H9 (cell line): ENCODE data around the gene NSUN7. TPM values are rescaled to one million over a fixed set of nuclear protein-coding genes. Genes with fewer than 3 reads are reported as not detected.
A peak's percentile ranks its signal among the peaks of the same experiment; 100 is the strongest.

ENCODE experiments used
- DNase-seq: peaks from one replicate; pipeline ENCODE4 v3.0.0-alpha.2; 2017
- H2AFZ ChIP-seq: one replicate; pipeline ENCODE4 v1.6.1; 2013; ENCODE audit warnings: mild to moderate bottlenecking, low read length, control low read depth, moderate library complexity
- H2AK5ac ChIP-seq: 2 replicates; pipeline ENCODE4 v1.6.1; 2013; ENCODE audit warnings: low read length, control low read depth, mixed read lengths; ENCODE audit not compliant: insufficient read length
- H2BK120ac ChIP-seq: one replicate; pipeline ENCODE4 v1.6.1; 2013; ENCODE audit warnings: low read depth, mild to moderate bottlenecking, low read length, control low read depth, inconsistent platforms; ENCODE audit not compliant: poor library complexity, severe bottlenecking
- H2BK12ac ChIP-seq: 2 replicates; pipeline ENCODE4 v1.6.1; 2013; ENCODE audit warnings: low read length, control low read depth, mixed read lengths, low read depth; ENCODE audit not compliant: insufficient read length
- H2BK15ac ChIP-seq: 2 replicates; pipeline ENCODE4 v1.6.1; 2013; ENCODE audit warnings: low read depth, low read length, control low read depth
- H2BK20ac ChIP-seq: one replicate; pipeline ENCODE4 v1.6.1; 2013; ENCODE audit warnings: low read depth, mild to moderate bottlenecking, low read length, control low read depth, inconsistent platforms; ENCODE audit not compliant: poor library complexity, severe bottlenecking
- H2BK5ac ChIP-seq: 2 replicates; pipeline ENCODE4 v1.6.1; 2013; ENCODE audit warnings: low read length, control low read depth, mixed read lengths; ENCODE audit not compliant: insufficient read length
- H3K14ac ChIP-seq: 2 replicates; pipeline ENCODE4 v1.6.1; 2013; ENCODE audit warnings: low read length, control low read depth; ENCODE audit not compliant: insufficient read depth
- H3K18ac ChIP-seq: 2 replicates; pipeline ENCODE4 v1.6.1; 2013; ENCODE audit warnings: low read depth, mild to moderate bottlenecking, mixed read lengths, low read length, control low read depth; ENCODE audit not compliant: insufficient read length
- H3K23ac ChIP-seq: 2 replicates; pipeline ENCODE4 v1.6.1; 2013; ENCODE audit warnings: low read length, control low read depth, mixed read lengths, low read depth; ENCODE audit not compliant: insufficient read length
- H3K23me2 ChIP-seq: 2 replicates; pipeline ENCODE4 v1.6.1; 2013; ENCODE audit warnings: low read depth, mild to moderate bottlenecking, mixed read lengths, low read length, control low read depth; ENCODE audit not compliant: insufficient read length, poor library complexity, severe bottlenecking
- H3K27ac ChIP-seq: 2 replicates; pipeline ENCODE4 v1.5.1; 2013; ENCODE audit warnings: low read length, control low read depth, mixed read lengths, low read depth; ENCODE audit not compliant: insufficient read length
- H3K27me3 ChIP-seq: 2 replicates; pipeline ENCODE4 v1.6.1; 2013; ENCODE audit warnings: low read length, control low read depth, inconsistent platforms; ENCODE audit not compliant: insufficient read depth
- H3K4ac ChIP-seq: 2 replicates; pipeline ENCODE4 v1.6.1; 2013; ENCODE audit warnings: low read depth, mild to moderate bottlenecking, control low read depth, inconsistent platforms, low read length, moderate library complexity
- H3K4me1 ChIP-seq: 2 replicates; pipeline ENCODE4 v1.6.1; 2013; ENCODE audit warnings: low read length, control low read depth, inconsistent platforms; ENCODE audit not compliant: insufficient read depth
- H3K4me2 ChIP-seq: 2 replicates; pipeline ENCODE4 v1.6.1; 2013; ENCODE audit warnings: low read length, control low read depth, mixed read lengths; ENCODE audit not compliant: insufficient read length, insufficient read depth
- H3K56ac ChIP-seq: 2 replicates; pipeline ENCODE4 v1.6.1; 2013; ENCODE audit warnings: low read depth, mild to moderate bottlenecking, mixed read lengths, low read length, control low read depth; ENCODE audit not compliant: insufficient read length
- H3K79me1 ChIP-seq: 2 replicates; pipeline ENCODE4 v1.6.1; 2013; ENCODE audit warnings: low read depth, mild to moderate bottlenecking, moderate library complexity, low read length, control low read depth, inconsistent platforms; ENCODE audit not compliant: insufficient read depth, poor library complexity, severe bottlenecking
- H3K79me2 ChIP-seq: 2 replicates; pipeline ENCODE4 v1.6.1; 2013; ENCODE audit warnings: low read length, control low read depth, inconsistent platforms; ENCODE audit not compliant: insufficient read depth
- H3K9ac ChIP-seq: 2 replicates; pipeline ENCODE4 v1.6.1; 2013; ENCODE audit warnings: low read length, control low read depth, mixed read lengths; ENCODE audit not compliant: insufficient read length; ENCODE audit errors: extremely low read depth
- H3K9me3 ChIP-seq: one replicate; pipeline ENCODE4 v1.6.1; 2013; ENCODE audit warnings: low read depth, low read length, inconsistent platforms; ENCODE audit not compliant: control insufficient read depth
- H3T11ph ChIP-seq: one replicate; pipeline ENCODE4 v1.6.1; 2013; ENCODE audit warnings: mild to moderate bottlenecking, low read length, control low read depth, inconsistent platforms
- H4K20me1 ChIP-seq: one replicate; pipeline ENCODE4 v1.6.1; 2013; ENCODE audit not compliant: control insufficient read depth, insufficient read length, insufficient read depth
- H4K5ac ChIP-seq: 2 replicates; pipeline ENCODE4 v1.6.1; 2013; ENCODE audit warnings: low read depth, mild to moderate bottlenecking, mixed read lengths, low read length, control low read depth; ENCODE audit not compliant: insufficient read length
- H4K8ac ChIP-seq: replicated peaks from 2 replicates; pipeline ENCODE4 v1.6.1; 2013; ENCODE audit warnings: low read length, control low read depth, mixed read lengths, low read depth; ENCODE audit not compliant: insufficient read length
- H4K91ac ChIP-seq: 2 replicates; pipeline ENCODE4 v1.6.1; 2013; ENCODE audit warnings: low read depth, mild to moderate bottlenecking, moderate library complexity, mixed read lengths, low read length, control low read depth; ENCODE audit not compliant: insufficient read length
- H3K27ac Mint-ChIP-seq, 3 experiments: 2 replicates in 2 of 3; 3 replicates in 1 of 3; pipeline ENCODE4 v1.8.0; 2020 to 2021; ENCODE audit warnings: mixed read lengths in 3 of 3, mild to moderate bottlenecking in 1 of 3, moderate library complexity in 1 of 3
- H3K27me3 Mint-ChIP-seq: 2 replicates; pipeline ENCODE4 v1.8.0; 2021; ENCODE audit warnings: low read depth, mild to moderate bottlenecking, moderate library complexity, mixed read lengths
- H3K36me3 Mint-ChIP-seq, 3 experiments: 2 replicates in 2 of 3; 3 replicates in 1 of 3; pipeline ENCODE4 v1.8.0; 2020 to 2021; ENCODE audit warnings: low read depth in 3 of 3, mixed read lengths in 3 of 3; ENCODE audit not compliant: insufficient read depth in 1 of 3
- H3K4me1 Mint-ChIP-seq, 2 experiments: 2 replicates each; pipeline ENCODE4 v1.8.0; 2020; ENCODE audit warnings: mixed read lengths in 2 of 2
- H3K4me3 Mint-ChIP-seq, 2 experiments: 2 replicates in 1 of 2; 3 replicates in 1 of 2; pipeline ENCODE4 v1.8.0; 2020 to 2021; ENCODE audit warnings: mild to moderate bottlenecking in 2 of 2, mixed read lengths in 2 of 2, moderate library complexity in 1 of 2
- H3K9me3 Mint-ChIP-seq, 2 experiments: 2 replicates in 1 of 2; 3 replicates in 1 of 2; pipeline ENCODE4 v1.8.0; 2020; ENCODE audit warnings: mild to moderate bottlenecking in 2 of 2, mixed read lengths in 2 of 2, moderate library complexity in 1 of 2
- WGBS: extraction: QIAGEN DNeasy Blood & Tissue Kit; methylation state at CpG from one replicate; pipeline ENCODE4 v1.1.7; 2013; ENCODE audit warnings: missing lambda C conversion rate, low lambda C conversion rate, mixed read lengths; ENCODE audit not compliant: insufficient read length; ENCODE audit errors: extremely low coverage; 5-methylcytosine and 5-hydroxymethylcytosine counted together
- total RNA-seq: library from RNA; stranded (reverse); gene quantifications from 2 replicates; pipeline ENCODE4 v1.2.1, GENCODE V29; 2021
- TF ChIP-seq, protein P1 (sequence below): fragments of 200-600 bp; sonication (generic); conservative IDR thresholded peaks from 3 replicates; pipeline ENCODE4 v1.8.0; 2021; ENCODE audit warnings: antibody characterized with exemption, mild to moderate bottlenecking

NSUN7 gene
- total RNA-seq, 1 experiment from 2014 or later: 15.9 TPM

GRCh38 chr4:40820101-40820500 is 70.3 kb downstream of the NSUN7 start:
- no peak overlapping the region for H3K4me3 Mint-ChIP-seq
- no peak overlapping the region for H2AK5ac ChIP-seq
- no peak overlapping the region for H3K4me2 ChIP-seq
- H2BK20ac ChIP-seq: no peak overlapping the region
- H3K4me1 ChIP-seq: no peaks in the 10 kb centered on the region
- no peaks in the 10 kb centered on the region for H3K23me2 ChIP-seq
- no peak overlapping the region for H3K56ac ChIP-seq
- H3K79me2 ChIP-seq: no peaks in the 10 kb centered on the region
- H3K4ac ChIP-seq: no peak overlapping the region
- H2BK120ac ChIP-seq: no peak overlapping the region
- H3K14ac ChIP-seq: no peak overlapping the region
- no peaks in the 10 kb centered on the region for H3K9me3 Mint-ChIP-seq
- H3T11ph ChIP-seq: no peak overlapping the region
- no peaks in the 10 kb centered on the region for H3K4me1 Mint-ChIP-seq
- TF ChIP-seq, protein P1, sequence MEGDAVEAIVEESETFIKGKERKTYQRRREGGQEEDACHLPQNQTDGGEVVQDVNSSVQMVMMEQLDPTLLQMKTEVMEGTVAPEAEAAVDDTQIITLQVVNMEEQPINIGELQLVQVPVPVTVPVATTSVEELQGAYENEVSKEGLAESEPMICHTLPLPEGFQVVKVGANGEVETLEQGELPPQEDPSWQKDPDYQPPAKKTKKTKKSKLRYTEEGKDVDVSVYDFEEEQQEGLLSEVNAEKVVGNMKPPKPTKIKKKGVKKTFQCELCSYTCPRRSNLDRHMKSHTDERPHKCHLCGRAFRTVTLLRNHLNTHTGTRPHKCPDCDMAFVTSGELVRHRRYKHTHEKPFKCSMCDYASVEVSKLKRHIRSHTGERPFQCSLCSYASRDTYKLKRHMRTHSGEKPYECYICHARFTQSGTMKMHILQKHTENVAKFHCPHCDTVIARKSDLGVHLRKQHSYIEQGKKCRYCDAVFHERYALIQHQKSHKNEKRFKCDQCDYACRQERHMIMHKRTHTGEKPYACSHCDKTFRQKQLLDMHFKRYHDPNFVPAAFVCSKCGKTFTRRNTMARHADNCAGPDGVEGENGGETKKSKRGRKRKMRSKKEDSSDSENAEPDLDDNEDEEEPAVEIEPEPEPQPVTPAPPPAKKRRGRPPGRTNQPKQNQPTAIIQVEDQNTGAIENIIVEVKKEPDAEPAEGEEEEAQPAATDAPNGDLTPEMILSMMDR: no peak
- H3K36me3 Mint-ChIP-seq: peaks cover 35 to 63% (median 45%) of the 10 kb centered on the region in 3 experiments
- no peak overlapping the region for H2BK5ac ChIP-seq
- H4K8ac ChIP-seq: no peak overlapping the region
- no peak overlapping the region for H4K5ac ChIP-seq
- no peak overlapping the region for H2BK15ac ChIP-seq
- H2AFZ ChIP-seq: no peak overlapping the region
- no peaks in the 10 kb centered on the region for H3K9me3 ChIP-seq
- no peaks in the 10 kb centered on the region for H3K79me1 ChIP-seq
- no peak overlapping the region for H4K91ac ChIP-seq
- H2BK12ac ChIP-seq: no peak overlapping the region
- no peak overlapping the region for H3K23ac ChIP-seq
- no peaks in the 10 kb centered on the region for H4K20me1 ChIP-seq
- no peaks in the 10 kb centered on the region for H3K27me3 Mint-ChIP-seq
- no peak overlapping the region for H3K27ac Mint-ChIP-seq
- peak; percentile 8 for DNase-seq
- H3K9ac ChIP-seq: no peak overlapping the region
- no peaks in the 10 kb centered on the region for H3K27me3 ChIP-seq
- no peak overlapping the region for H3K18ac ChIP-seq
- WGBS: no CpG with 5 or more reads among the region's 11 CpGs
- H3K27ac ChIP-seq: no peak overlapping the region
